GM12878 (cell line): ENCODE data around the gene TBC1D1.

Experiments used
- ATF7 ChIP-seq: fragments of 450-650 bp; IDR thresholded peaks from 2 replicates; pipeline ENCODE4 v1.6.1; 2016; ENCODE audit warnings: low read depth, mild to moderate bottlenecking
- CTCF ChIP-seq, 3 experiments: IDR thresholded peaks in 2 of 3; conservative IDR thresholded peaks in 1 of 3; 2 replicates each; pipeline ENCODE4 v1.5.1; 2011; ENCODE audit warnings: low read depth in 3 of 3, low read length in 3 of 3, mild to moderate bottlenecking in 3 of 3, control low read depth in 2 of 3, moderate library complexity in 2 of 3, inconsistent platforms in 1 of 3, mixed read lengths in 1 of 3; ENCODE audit not compliant: control insufficient read depth in 2 of 3, insufficient read depth in 1 of 3; ENCODE audit errors: extremely low read depth in 1 of 3

GRCh38 chr4:37858872-37859271 lies 32.0 kb upstream of the TBC1D1 start:
- TF ChIP-seq CTCF (IDR thresholded peaks at IDR 0.05 in 2 of 3, conservative IDR thresholded peaks at IDR 0.05 in 1 of 3; ENCODE audit: control insufficient read depth in 2 of 3, extremely low read depth in 1 of 3, insufficient read depth in 1 of 3, low read depth in 3 of 3, low read length in 3 of 3) (no peak), ATF7 (no peak)
